Glutamatergic neuron (in vitro differentiated cells): Measurements from ENCODE around the gene IFNE. TPM values are rescaled to one million over a fixed set of nuclear protein-coding genes. Genes with fewer than 3 reads are reported as not detected.

ENCODE experiments used
- microRNA-seq: library from miRNA; unstranded; fragments of <30 nt; microRNA quantifications from one replicate; pipeline ENCODE4, GENCODE V29; 2020; ENCODE audit not compliant: unreplicated experiment
- total RNA-seq: library from RNA; stranded (reverse); fragmentation: NEBNext Ultra II Directional; extraction: Animal tissue kit (Norgen Biotek cat#: 25700); gene quantifications from one replicate; pipeline ENCODE4 v1.2.1, GENCODE V29; 2021; ENCODE audit not compliant: unreplicated experiment

Gene IFNE
- total RNA-seq, 1 donor from 2014 or later: not detected

Small RNA genes within 50 kb of the gene (microRNA-seq; reads per million reads assigned to microRNA genes)
- 127 reads per million, percentile 76 among the genes with 10 or more reads in this experiment for gene MIR31

Other genes starting within 250 kb of the IFNE start
- not detected for gene IFNA14, start 242.3 kb downstream of the IFNE start, total RNA-seq
- gene IFNA5, start 177.0 kb downstream of the IFNE start, total RNA-seq: not detected
- 38.7 TPM for gene KLHL9, start 146.9 kb downstream of the IFNE start, total RNA-seq
- not detected for gene IFNA6, start 131.4 kb downstream of the IFNE start, total RNA-seq
- gene IFNA13, start 114.3 kb downstream of the IFNE start, total RNA-seq: not detected
- not detected for gene IFNA2, start 96.9 kb downstream of the IFNE start, total RNA-seq
- not detected for gene IFNA8, start 73.2 kb downstream of the IFNE start, total RNA-seq
- not detected for gene IFNA1, start 41.9 kb downstream of the IFNE start, total RNA-seq